HUDEP-2 (cell line): ENCODE data around the gene PCSK6.

ENCODE experiments used
- DNase-seq, 76 experiments: peaks; one replicate each; lab custom pipeline; 2025; ENCODE audit not compliant: unreplicated experiment in 76 of 76; lab: John Stamatoyannopoulos, UW

The PCSK6 gene

GRCh38 chr15:101320501-101321052 lies 168.9 kb downstream of the PCSK6 start:
- no peak for DNase-seq

- DNase-seq = no peak
Observed at GRCh38 chr15:101318839-101319238, 170.7 kb downstream of the PCSK6 start.

- no peak for DNase-seq
Observed at GRCh38 chr15:101318147-101318819, 171.2 kb downstream of the PCSK6 start.

- DNase-seq = no peak
Observed at GRCh38 chr15:101317336-101317872, 172.1 kb downstream of the PCSK6 start.

GRCh38 chr15:101316529-101316928 lies 173.0 kb downstream of the PCSK6 start:
- no peak for DNase-seq

GRCh38 chr15:101315736-101316135 lies 173.8 kb downstream of the PCSK6 start:
- no peak for DNase-seq

GRCh38 chr15:101314336-101315125 lies 175.0 kb downstream of the PCSK6 start:
- no peak for DNase-seq

GRCh38 chr15:101313041-101313761 lies 176.3 kb downstream of the PCSK6 start:
- DNase-seq = no peak

- DNase-seq = no peak
Observed at GRCh38 chr15:101310508-101310907, 179.0 kb downstream of the PCSK6 start.

GRCh38 chr15:101310161-101310480 lies 179.4 kb downstream of the PCSK6 start:
- no peak for DNase-seq

GRCh38 chr15:101309436-101310160 lies 179.9 kb downstream of the PCSK6 start:
- no peak for DNase-seq

- DNase-seq = no peak
Observed at GRCh38 chr15:101308604-101309435, 180.7 kb downstream of the PCSK6 start.

- no peak for DNase-seq
Observed at GRCh38 chr15:101307897-101308603, 181.5 kb downstream of the PCSK6 start.

GRCh38 chr15:101307048-101307896 lies 182.2 kb downstream of the PCSK6 start:
- no peak for DNase-seq

GRCh38 chr15:101306341-101307047 lies 183.0 kb downstream of the PCSK6 start:
- no peak for DNase-seq

GRCh38 chr15:101305820-101306255 lies 183.7 kb downstream of the PCSK6 start:
- DNase-seq = no peak

GRCh38 chr15:101303408-101303807 lies 186.1 kb downstream of the PCSK6 start:
- DNase-seq = no peak
